ENCODE measurements around the gene SCG2.
A peak's percentile ranks its signal among the peaks of the same experiment; 100 is the strongest.

The SCG2 gene, protein sequence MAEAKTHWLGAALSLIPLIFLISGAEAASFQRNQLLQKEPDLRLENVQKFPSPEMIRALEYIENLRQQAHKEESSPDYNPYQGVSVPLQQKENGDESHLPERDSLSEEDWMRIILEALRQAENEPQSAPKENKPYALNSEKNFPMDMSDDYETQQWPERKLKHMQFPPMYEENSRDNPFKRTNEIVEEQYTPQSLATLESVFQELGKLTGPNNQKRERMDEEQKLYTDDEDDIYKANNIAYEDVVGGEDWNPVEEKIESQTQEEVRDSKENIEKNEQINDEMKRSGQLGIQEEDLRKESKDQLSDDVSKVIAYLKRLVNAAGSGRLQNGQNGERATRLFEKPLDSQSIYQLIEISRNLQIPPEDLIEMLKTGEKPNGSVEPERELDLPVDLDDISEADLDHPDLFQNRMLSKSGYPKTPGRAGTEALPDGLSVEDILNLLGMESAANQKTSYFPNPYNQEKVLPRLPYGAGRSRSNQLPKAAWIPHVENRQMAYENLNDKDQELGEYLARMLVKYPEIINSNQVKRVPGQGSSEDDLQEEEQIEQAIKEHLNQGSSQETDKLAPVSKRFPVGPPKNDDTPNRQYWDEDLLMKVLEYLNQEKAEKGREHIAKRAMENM

DNA sequence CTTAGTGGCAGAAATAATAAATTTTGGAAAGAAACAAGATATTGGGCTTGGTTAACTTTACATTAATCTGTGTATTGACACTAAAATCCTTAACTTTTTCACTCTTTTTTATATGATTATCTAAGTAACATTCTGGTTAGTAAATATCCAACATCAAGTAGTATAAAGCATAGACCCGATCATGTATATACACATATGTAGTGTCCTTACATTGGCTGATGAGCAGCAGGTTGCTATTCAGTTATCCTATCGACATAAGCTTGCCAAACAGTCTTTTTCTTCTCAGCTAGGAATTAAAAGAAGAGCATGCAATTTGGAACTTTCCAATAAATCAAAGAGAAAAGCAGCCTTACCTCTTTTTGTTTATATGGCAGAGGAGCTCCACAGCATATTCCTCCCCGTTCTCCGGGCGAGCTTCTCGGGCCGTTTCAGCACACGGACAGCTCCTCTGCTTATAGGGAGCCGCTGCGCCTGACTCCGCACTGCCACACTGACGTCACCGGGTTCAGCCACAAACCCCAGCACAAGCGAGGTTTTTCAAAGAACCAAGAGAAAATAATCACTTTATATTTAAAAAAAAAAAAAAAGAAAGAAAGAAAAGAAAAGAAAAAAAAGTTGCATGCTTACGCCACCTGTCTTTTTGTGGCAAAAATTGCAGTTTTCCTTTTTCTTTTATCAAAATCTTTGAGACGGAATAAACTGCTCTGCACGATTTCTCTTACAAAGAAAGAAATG, at the start of gene SCG2:
Gene SCG2, minus strand, starts transcription at position 430 of the 735 bp plus-strand sequence. CDS start 3,079 bp downstream, outside the sequence.
- DNase-seq (ENCODE audit: low spot score) = peak; percentile 3

- no peak for DNase-seq (ENCODE audit: low spot score)
Observed at GRCh38 chr2:223649554-223650533, 47.7 kb upstream of the SCG2 start.

DNA sequence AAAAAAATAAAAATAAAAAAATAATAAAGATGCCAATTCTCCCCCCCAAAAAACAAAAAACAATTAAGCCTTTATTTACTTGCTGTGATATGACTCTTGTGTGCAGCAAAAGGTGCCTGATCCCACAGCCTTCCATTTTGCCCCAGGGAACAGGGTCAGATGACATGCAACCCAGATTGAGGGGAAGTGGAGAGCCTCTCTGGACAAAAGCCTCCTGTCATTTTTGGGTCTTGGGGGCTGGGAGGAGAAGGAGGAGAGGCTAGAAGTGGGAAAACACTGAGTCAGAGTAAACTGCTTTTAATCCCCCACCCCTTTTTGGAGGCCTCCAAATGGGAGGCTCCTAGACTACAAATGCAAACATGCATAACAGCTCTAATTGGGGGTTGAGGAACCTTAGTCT, 46.6 kb upstream of the SCG2 start:
- no peak for DNase-seq (ENCODE audit: low spot score)

DNA sequence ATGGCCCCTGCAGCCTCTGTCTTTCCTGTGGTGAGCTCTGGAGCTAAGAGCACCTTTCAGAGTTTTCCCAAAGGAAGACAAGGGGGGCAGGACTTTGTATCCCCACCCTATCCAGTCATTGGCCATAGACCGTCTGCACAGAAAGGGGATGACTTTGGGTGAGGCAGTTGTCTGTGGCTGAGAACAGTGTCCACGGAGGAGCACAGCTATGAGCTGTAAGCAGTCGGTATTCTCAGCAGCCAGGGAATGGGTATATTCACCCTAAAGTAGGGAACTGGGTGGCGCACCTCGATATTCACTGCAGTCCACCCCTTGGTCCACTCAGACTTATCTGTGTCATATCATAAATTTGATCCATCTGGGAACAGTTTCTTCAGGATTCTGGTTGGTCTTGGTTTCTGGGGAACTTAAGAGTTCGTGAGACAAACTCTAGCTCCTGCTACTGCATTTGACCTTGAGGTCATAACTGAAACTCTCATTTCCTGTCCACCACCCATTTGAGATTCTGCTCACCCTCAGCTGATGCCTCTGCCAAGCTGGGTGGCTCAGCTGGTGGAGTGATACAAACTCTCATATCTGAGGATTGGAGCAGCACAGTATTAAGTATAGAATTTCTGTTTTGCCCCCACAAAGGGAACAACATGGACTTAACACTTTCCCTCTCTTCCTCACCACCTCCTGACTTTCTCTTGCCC, 45.2 kb upstream of the SCG2 start:
- DNase-seq (ENCODE audit: low spot score) = no peak

- no peak for DNase-seq (ENCODE audit: low spot score)
Observed at GRCh38 chr2:223644136-223644535, 42.0 kb upstream of the SCG2 start.

DNA sequence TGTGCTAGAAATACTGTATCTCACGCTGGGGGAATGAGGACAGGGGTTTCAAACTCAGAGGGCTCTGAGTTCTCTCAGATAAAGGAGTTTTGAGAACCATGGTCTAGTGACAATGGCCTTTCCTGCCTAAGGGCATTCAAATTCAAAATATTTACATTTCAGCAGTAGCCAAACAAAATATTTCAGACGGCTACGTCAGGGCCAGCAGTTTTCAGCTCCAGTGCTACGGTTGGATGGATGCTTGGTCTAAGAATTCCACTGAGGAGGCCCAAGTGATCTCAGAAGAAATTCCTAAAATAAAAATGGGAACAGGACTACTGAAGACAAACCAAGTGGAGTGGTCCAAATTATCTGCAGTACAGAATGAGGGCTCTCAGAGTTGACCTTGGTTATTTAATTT, 41.1 kb upstream of the SCG2 start:
- no peak for DNase-seq (ENCODE audit: low spot score)

- no peak for DNase-seq (ENCODE audit: low spot score)
Observed at GRCh38 chr2:223642506-223642905, 40.3 kb upstream of the SCG2 start.

DNA sequence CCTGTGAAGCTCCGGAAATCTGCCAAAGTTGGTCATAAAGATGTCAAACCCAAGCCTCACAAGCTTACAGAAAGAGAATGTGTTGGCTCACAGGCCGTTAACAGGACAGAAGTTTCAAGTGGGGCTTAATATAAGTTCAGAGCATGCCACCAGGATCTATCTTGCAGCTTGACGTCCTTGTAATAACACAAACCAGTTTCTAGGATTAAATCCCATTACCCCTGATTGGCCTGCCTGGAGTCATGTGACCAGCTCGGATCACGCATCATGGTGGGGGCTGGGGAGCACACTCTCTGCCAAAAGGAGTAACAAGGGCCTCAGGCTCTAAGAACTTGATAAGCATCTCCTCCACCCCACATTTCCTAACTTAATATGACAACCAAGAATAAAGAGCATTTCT, 38.9 kb upstream of the SCG2 start:
- DNase-seq (ENCODE audit: low spot score) = no peak

DNA sequence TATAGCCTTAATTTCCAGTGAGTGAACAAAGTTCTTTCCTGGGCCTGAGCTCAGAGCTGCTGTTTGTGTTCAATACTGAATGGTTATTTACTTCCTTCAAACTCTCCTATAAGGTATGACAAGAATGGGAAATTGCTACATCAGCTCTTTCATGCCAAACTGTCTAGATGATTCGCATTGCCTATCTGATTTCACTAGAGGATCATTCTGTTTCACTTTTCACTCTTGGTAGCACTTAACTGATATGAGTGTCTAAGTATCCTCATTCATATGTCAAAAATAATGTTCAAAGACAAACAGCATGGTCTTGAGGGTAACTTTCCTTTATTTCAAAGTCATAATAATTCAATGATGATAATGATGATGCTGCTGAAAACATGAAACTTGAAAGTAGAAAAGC, 32.9 kb upstream of the SCG2 start:
- no peak for DNase-seq (ENCODE audit: low spot score)

DNA sequence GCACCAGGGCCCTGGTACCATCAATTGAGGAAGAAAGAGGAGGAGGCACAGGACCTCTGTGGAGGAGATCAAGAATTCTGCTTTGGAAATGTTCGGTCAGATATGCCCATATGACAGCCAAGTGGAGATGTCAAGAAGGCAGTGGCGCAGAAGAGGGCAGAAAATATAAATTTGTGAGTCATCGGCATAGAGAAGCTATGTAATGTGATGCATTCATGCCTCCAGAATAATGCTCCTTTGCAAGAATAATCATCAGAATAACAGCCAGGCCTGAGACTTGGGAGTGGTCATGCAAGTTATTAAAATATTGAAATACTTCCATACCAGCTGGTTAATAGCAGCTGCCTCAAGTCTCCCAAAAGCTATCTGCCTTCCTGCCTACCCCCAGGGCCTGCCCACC, 32.1 kb upstream of the SCG2 start:
- DNase-seq (ENCODE audit: low spot score) = no peak

DNA sequence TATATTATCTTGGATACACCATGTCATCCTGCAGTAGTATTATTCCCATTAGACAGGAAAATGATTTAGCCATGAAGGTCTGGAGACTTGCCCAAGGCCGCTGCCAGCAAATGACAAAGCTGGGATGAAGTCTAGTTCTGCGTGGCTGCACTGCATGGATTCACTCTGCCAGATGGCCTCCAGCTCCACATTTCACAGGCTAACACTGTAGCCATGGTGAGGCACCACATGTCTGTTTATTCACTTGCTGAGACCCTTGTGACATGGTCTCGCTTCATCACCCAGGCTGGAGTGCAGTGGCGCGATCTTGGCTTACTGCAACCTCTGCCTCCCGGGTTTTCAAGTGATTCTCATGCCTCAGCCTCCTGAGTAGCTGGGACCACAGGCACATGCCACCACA, 31.5 kb upstream of the SCG2 start:
- no peak for DNase-seq (ENCODE audit: low spot score)

DNA sequence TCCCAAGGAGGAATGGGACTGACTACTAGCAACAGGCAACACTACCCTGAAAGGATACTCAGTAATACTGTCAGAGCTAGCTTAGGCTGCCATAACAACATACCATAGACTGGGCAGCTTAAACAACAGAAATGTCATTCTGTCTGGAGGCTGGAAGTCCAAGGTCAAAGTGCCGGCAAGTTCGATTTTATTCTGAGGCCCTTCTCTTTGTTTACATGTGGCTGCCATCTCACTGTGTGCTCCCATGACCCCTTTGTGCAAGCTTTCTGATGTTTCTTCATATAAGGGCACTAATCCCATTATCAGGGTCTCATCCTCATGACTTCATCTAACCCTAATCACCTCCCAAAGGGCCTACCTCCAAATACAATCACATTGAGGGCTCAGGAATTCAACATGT, 30.7 kb upstream of the SCG2 start:
- DNase-seq (ENCODE audit: low spot score) = no peak

DNA sequence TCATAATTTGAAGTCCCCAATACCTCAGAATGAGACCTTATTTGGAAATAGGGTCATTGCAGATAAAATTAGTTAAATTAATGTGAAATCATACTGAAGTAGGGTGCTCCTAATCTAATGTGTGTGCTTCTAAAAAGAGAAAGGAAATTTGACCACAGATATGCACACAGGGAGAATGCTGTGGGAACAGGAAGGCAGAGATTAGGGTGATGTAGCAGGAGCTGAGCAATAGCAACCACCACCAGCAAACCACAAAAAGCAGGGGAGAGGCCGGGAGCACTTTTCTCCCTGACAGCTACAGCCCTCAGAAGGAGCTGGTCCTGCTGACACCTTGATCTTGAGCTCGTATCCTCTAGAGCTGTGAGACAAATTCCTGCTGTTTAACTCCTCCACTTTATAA, 24.6 kb upstream of the SCG2 start:
- DNase-seq (ENCODE audit: low spot score) = no peak

DNA sequence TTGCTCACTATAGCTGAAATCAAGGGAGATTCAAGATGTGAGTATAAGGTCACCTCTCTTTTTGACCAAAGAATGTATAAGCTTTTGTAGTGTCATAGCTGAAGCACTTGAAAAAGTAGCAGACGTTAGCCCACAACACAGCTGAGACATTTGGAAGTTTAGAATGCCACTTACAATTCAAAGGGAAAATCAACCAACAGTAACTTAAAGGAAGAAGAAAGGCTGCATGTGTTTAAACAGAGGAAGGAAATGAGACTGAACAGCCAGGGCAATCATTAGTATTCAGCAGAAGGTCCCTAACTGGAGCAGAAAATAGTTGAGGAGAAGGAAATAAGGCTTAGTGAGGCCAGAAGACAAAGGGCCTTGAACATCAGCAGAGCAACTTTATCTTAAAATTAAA, 23.5 kb upstream of the SCG2 start:
- no peak for DNase-seq (ENCODE audit: low spot score)

GRCh38 chr2:223621901-223622300, 19.7 kb upstream of the SCG2 start:
- DNase-seq (ENCODE audit: low spot score) = no peak

DNA sequence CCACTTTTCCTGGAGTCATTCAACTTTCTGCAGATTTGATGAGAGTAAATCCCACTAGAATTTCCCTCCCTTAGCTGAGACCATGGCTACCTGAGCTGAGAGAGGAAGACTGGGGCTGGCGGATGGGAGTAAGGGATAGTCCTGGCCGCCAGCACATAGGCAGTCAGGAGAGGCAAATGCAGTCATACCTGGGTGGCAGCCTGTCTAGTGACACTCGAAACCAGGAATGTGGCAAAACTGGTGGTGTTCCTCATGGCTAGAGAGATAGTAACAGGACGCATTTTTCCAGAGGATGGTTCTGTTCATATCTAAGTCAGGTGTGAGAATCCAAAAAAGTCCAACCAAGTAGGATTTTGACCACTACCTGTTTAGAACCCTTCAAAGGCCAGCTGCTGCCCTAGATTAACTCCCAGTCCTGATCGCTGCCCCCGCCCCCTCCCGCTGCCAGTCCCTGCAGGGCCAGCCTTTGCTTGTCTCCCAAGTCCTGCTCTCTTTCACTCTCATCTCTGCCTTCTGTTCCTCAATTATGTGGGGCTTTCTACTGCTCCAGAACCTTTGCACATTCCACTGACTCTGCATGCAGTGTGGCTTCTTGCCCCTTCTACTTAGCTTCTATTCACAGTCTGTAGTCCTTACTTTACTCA, 17.4 kb upstream of the SCG2 start:
- DNase-seq (ENCODE audit: low spot score) = no peak

DNA sequence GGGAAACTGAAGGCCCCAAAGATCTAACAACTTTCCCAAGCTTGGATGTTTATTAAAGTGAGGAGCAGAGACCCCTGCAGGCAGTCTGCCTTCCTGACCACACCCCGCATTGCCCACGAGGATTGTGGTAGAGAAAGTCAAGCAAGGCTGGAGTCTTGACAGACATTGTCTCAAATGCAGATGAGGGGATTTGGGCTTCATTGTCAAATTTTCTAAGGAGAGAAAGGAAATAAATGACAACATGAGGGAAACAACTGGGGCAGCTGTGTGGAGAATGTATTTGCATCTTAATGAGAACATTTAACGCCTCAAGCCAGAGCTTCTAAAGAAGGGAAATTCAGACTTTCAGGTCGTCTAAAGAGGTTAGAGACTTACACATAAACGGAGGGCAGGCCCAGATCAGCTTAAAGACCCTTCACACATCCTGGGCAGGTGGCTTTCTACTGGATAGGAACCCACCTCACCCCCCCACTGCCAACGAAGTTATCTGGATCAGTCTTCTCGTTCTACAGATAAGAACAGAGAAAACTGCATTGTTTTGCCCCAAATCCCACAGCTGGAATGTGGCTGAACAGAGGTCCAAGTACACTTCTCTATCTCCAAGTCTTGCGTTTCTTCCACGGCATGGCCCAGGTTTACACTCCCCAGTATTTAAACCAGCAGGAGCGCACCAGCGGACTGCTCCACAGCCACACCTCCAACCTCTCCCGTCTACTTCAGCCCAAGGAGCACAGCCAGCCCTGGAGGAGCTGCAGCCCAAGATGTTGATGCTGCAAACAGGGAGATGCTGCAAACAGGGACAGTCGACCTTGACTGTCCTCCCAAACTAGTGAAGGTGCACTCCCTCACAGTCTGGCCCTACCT, 16.2 kb upstream of the SCG2 start:
- no peak for DNase-seq (ENCODE audit: low spot score)

DNA sequence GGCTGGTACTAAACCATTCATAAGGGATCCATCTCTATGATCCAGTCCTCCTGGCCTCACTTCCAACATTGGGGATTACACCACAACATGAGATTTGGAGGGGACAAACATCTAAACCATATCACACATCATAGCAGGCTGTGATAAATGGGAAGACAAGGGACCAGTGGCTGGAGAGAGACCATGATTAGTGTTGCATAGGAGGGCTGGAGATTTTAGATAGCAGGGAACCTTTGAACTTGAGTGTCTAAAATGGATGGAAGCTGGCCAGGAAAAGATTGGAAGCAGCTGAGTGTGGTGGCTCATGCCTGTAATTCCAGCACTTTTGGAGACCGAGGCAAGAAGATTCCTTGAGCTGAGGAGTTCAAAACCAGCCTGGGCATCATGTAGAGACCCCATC, 12.4 kb upstream of the SCG2 start:
- DNase-seq (ENCODE audit: low spot score) = no peak

GRCh38 chr2:223613017-223613950, 11.1 kb upstream of the SCG2 start:
- no peak for DNase-seq (ENCODE audit: low spot score)

Measured in CD4-positive, alpha-beta T cell treated with Interleukin-2 at 100 ng/mL for 4 hours (primary cell).